Fibroblast of the conjunctiva (primary cell): ENCODE measurements around the gene TDRD12.
"Not testable (repeated sequence)": the region's sequence is repeated elsewhere in the genome, so short reads cannot be mapped to it uniquely, and the experiment has no call there.

Experiments used
- DNase-seq: peaks from one replicate; pipeline ENCODE4 v3.0.0-alpha.2; 2010; ENCODE audit warnings: low read depth

Gene TDRD12

GRCh38 chr19:32748497-32748896 lies 28.9 kb downstream of the TDRD12 start:
- no peak for DNase-seq

- DNase-seq: no peak
Measured at GRCh38 chr19:32748948-32749347, 29.4 kb downstream of the TDRD12 start.

GRCh38 chr19:32749361-32749760 lies 29.8 kb downstream of the TDRD12 start:
- no peak for DNase-seq

- no peak for DNase-seq
Measured at GRCh38 chr19:32750441-32751055, 31.0 kb downstream of the TDRD12 start.

- no peak for DNase-seq
Measured at GRCh38 chr19:32751066-32751465, 31.5 kb downstream of the TDRD12 start.

GRCh38 chr19:32757189-32757588 lies 37.6 kb downstream of the TDRD12 start:
- no peak for DNase-seq

- DNase-seq: not testable (repeated sequence)
Measured at GRCh38 chr19:32765365-32765764, 45.8 kb downstream of the TDRD12 start.

GRCh38 chr19:32767951-32768679 lies 48.5 kb downstream of the TDRD12 start:
- no peak for DNase-seq

- DNase-seq: no peak
Measured at GRCh38 chr19:32771596-32771995, 52.0 kb downstream of the TDRD12 start.

GRCh38 chr19:32773126-32773525 lies 53.6 kb downstream of the TDRD12 start:
- DNase-seq: no peak

- DNase-seq: no peak
Measured at GRCh38 chr19:32779082-32779481, 59.5 kb downstream of the TDRD12 start.

GRCh38 chr19:32781280-32781679 lies 61.7 kb downstream of the TDRD12 start:
- no peak for DNase-seq

GRCh38 chr19:32782089-32782488 lies 62.5 kb downstream of the TDRD12 start:
- DNase-seq: not testable (repeated sequence)

- not testable (repeated sequence) for DNase-seq
Measured at GRCh38 chr19:32787161-32787813, 67.7 kb downstream of the TDRD12 start.

- DNase-seq: not testable (repeated sequence)
Measured at GRCh38 chr19:32787895-32788294, 68.3 kb downstream of the TDRD12 start.

- no peak for DNase-seq
Measured at GRCh38 chr19:32789429-32789828, 69.9 kb downstream of the TDRD12 start.

GRCh38 chr19:32798201-32798600 lies 78.6 kb downstream of the TDRD12 start:
- DNase-seq: no peak

- no peak for DNase-seq
Measured at GRCh38 chr19:32800191-32800590, 80.6 kb downstream of the TDRD12 start.

GRCh38 chr19:32800754-32801153 lies 81.2 kb downstream of the TDRD12 start:
- DNase-seq: no peak

GRCh38 chr19:32802840-32803239 lies 83.3 kb downstream of the TDRD12 start:
- no peak for DNase-seq

GRCh38 chr19:32808236-32808635 lies 88.7 kb downstream of the TDRD12 start:
- DNase-seq: no peak

GRCh38 chr19:32809254-32809653 lies 89.7 kb downstream of the TDRD12 start:
- no peak for DNase-seq

GRCh38 chr19:32809754-32810153 lies 90.2 kb downstream of the TDRD12 start:
- DNase-seq: no peak
